ENCODE data around the gene GPC1. TPM values are rescaled to one million over a fixed set of nuclear protein-coding genes. Genes with fewer than 3 reads are reported as not detected.

GPC1 gene
- total RNA-seq, 1 donor from 2014 or later, result 38.7 TPM

GRCh38 chr2:240439698-240440151 lies 4.3 kb downstream of the GPC1 start:
- DNase-seq (ENCODE audit: low spot score in 2 of 2) (no peak), FAIRE-seq (no peak)

- DNase-seq (ENCODE audit: low spot score in 2 of 2) (no peak), FAIRE-seq (no peak)
Measured at GRCh38 chr2:240440251-240440650, 4.8 kb downstream of the GPC1 start.

- DNase-seq (ENCODE audit: low spot score in 2 of 2) (no peak), FAIRE-seq (no peak)
Measured at GRCh38 chr2:240440704-240441320, 5.3 kb downstream of the GPC1 start.

- no peak for FAIRE-seq
- DNase-seq (ENCODE audit: low spot score in 2 of 2), result no peak
Measured at GRCh38 chr2:240441326-240441992, 6.0 kb downstream of the GPC1 start.

- no peak for FAIRE-seq
- DNase-seq (ENCODE audit: low spot score in 2 of 2), result no peak
Measured at GRCh38 chr2:240441993-240442411, 6.5 kb downstream of the GPC1 start.

GRCh38 chr2:240442891-240443715 lies 7.6 kb downstream of the GPC1 start:
- FAIRE-seq (no peak), DNase-seq (ENCODE audit: low spot score in 2 of 2) (no peak)

- FAIRE-seq (no peak), DNase-seq (ENCODE audit: low spot score in 2 of 2) (no peak)
Measured at GRCh38 chr2:240443891-240444301, 8.4 kb downstream of the GPC1 start.

GRCh38 chr2:240444464-240444863 lies 9.0 kb downstream of the GPC1 start:
- no peak for DNase-seq (ENCODE audit: low spot score in 2 of 2)
- FAIRE-seq, result no peak

GRCh38 chr2:240445961-240446663 lies 10.6 kb downstream of the GPC1 start:
- no peak for DNase-seq (ENCODE audit: low spot score in 2 of 2)
- no peak for FAIRE-seq

GRCh38 chr2:240446664-240447175 lies 11.3 kb downstream of the GPC1 start:
- DNase-seq (ENCODE audit: low spot score in 2 of 2) (no peak), FAIRE-seq (no peak)

GRCh38 chr2:240447331-240447730 lies 11.9 kb downstream of the GPC1 start:
- FAIRE-seq (no peak), DNase-seq (ENCODE audit: low spot score in 2 of 2) (no peak)

- no peak for FAIRE-seq
Measured at GRCh38 chr2:240447934-240448333, 12.5 kb downstream of the GPC1 start.

GRCh38 chr2:240448387-240449274 lies 13.2 kb downstream of the GPC1 start:
- no peak for DNase-seq (ENCODE audit: low spot score in 2 of 2)
- no peak for FAIRE-seq

More at GRCh38 chr2:240447934-240448333, 12.5 kb downstream of the GPC1 start:
- no peak for DNase-seq (ENCODE audit: low spot score in 2 of 2)

GRCh38 chr2:240449764-240450531 lies 14.5 kb downstream of the GPC1 start:
- DNase-seq (ENCODE audit: low spot score in 2 of 2), result no peak
- no peak for FAIRE-seq

GRCh38 chr2:240450532-240451107 lies 15.2 kb downstream of the GPC1 start:
- DNase-seq (ENCODE audit: low spot score in 2 of 2), result no peak
- FAIRE-seq, result no peak

GRCh38 chr2:240451108-240451611 lies 15.7 kb downstream of the GPC1 start:
- no peak for FAIRE-seq
- DNase-seq (ENCODE audit: low spot score in 2 of 2), result no peak

GRCh38 chr2:240451791-240452461 lies 16.5 kb downstream of the GPC1 start:
- DNase-seq (ENCODE audit: low spot score in 2 of 2), result no peak
- no peak for FAIRE-seq
